CD4-positive, alpha-beta T cell treated with Interleukin-15 for 4 hours (primary cell): ENCODE results near the gene BRMS1.
A peak's percentile ranks its signal among the peaks of the same experiment; 100 is the strongest.

Experiments used
- DNase-seq: peaks from one replicate; pipeline ENCODE4 v3.0.0-alpha.2; 2020; ENCODE audit warnings: low spot score

The BRMS1 gene

GRCh38 chr11:66336234-66337102 is 8.4 kb downstream of the BRMS1 start, which contains the start of gene RIN1:
TSS of gene RIN1 (minus strand) at chr11:66336434. CDS start at chr11:66336402, 32 bp downstream.
- peak; percentile 66 for DNase-seq

GRCh38 chr11:66335531-66336233 is 9.2 kb downstream of the BRMS1 start:
- no peak for DNase-seq

- no peak for DNase-seq
Measured at GRCh38 chr11:66334605-66335442, 10.1 kb downstream of the BRMS1 start.

GRCh38 chr11:66333896-66334604 is 10.9 kb downstream of the BRMS1 start:
- DNase-seq: no peak

- no peak for DNase-seq
Measured at GRCh38 chr11:66333220-66333877, 11.6 kb downstream of the BRMS1 start.

- no peak for DNase-seq
Measured at GRCh38 chr11:66332371-66333219, 12.3 kb downstream of the BRMS1 start.

GRCh38 chr11:66331542-66332370 is 13.1 kb downstream of the BRMS1 start:
- no peak for DNase-seq

GRCh38 chr11:66330931-66331330 is 14.0 kb downstream of the BRMS1 start:
- DNase-seq: no peak

GRCh38 chr11:66329165-66329673 is 15.7 kb downstream of the BRMS1 start:
- no peak for DNase-seq

GRCh38 chr11:66328302-66329144 is 16.4 kb downstream of the BRMS1 start:
- peak; percentile 83 for DNase-seq

- DNase-seq: peak; percentile 42
Measured at GRCh38 chr11:66328031-66328301, 16.9 kb downstream of the BRMS1 start.

- DNase-seq: no peak
Measured at GRCh38 chr11:66327171-66328030, 17.5 kb downstream of the BRMS1 start.

- DNase-seq: peak; percentile 23
Measured at GRCh38 chr11:66326261-66327111, 18.4 kb downstream of the BRMS1 start.

- no peak for DNase-seq
Measured at GRCh38 chr11:66325263-66325671, 19.6 kb downstream of the BRMS1 start.

GRCh38 chr11:66324664-66325063 is 20.2 kb downstream of the BRMS1 start:
- DNase-seq: no peak

GRCh38 chr11:66323684-66324083 is 21.2 kb downstream of the BRMS1 start:
- no peak for DNase-seq
